Measurements from ENCODE around the gene IFNAR2.

IFNAR2 gene

GRCh38 chr21:33229784-33230544 lies at the start of gene IFNAR2:
TSS of gene IFNAR2 (plus strand) at chr21:33229938. CDS start at chr21:33241923, 11,985 bp downstream.
- peak; percentile 82 for DNase-seq (ENCODE audit: low read depth)

- DNase-seq (ENCODE audit: low read depth) = no peak
Measured at GRCh38 chr21:33185852-33186251, 43.9 kb upstream of the IFNAR2 start.

GRCh38 chr21:33187276-33187675 lies 42.5 kb upstream of the IFNAR2 start:
- no peak for DNase-seq (ENCODE audit: low read depth)

- no peak for DNase-seq (ENCODE audit: low read depth)
Measured at GRCh38 chr21:33189237-33189636, 40.5 kb upstream of the IFNAR2 start.

- DNase-seq (ENCODE audit: low read depth) = no peak
Measured at GRCh38 chr21:33189824-33190223, 39.9 kb upstream of the IFNAR2 start.

GRCh38 chr21:33196941-33197374 lies 32.8 kb upstream of the IFNAR2 start:
- DNase-seq (ENCODE audit: low read depth) = no peak

GRCh38 chr21:33197496-33197895 lies 32.2 kb upstream of the IFNAR2 start:
- DNase-seq (ENCODE audit: low read depth) = no peak

- no peak for DNase-seq (ENCODE audit: low read depth)
Measured at GRCh38 chr21:33198346-33199099, 31.2 kb upstream of the IFNAR2 start.

GRCh38 chr21:33199100-33199464 lies 30.7 kb upstream of the IFNAR2 start:
- no peak for DNase-seq (ENCODE audit: low read depth)

- peak; percentile 52 for DNase-seq (ENCODE audit: low read depth)
Measured at GRCh38 chr21:33199516-33200217, 30.1 kb upstream of the IFNAR2 start.

- DNase-seq (ENCODE audit: low read depth) = no peak
Measured at GRCh38 chr21:33201956-33202355, 27.8 kb upstream of the IFNAR2 start.

- DNase-seq (ENCODE audit: low read depth) = no peak
Measured at GRCh38 chr21:33202464-33203363, 27.0 kb upstream of the IFNAR2 start.

- no peak for DNase-seq (ENCODE audit: low read depth)
Measured at GRCh38 chr21:33203371-33203724, 26.4 kb upstream of the IFNAR2 start.

GRCh38 chr21:33205476-33205875 lies 24.3 kb upstream of the IFNAR2 start:
- DNase-seq (ENCODE audit: low read depth) = no peak

GRCh38 chr21:33206771-33207281 lies 22.9 kb upstream of the IFNAR2 start:
- no peak for DNase-seq (ENCODE audit: low read depth)

GRCh38 chr21:33207449-33208149 lies 22.1 kb upstream of the IFNAR2 start:
- no peak for DNase-seq (ENCODE audit: low read depth)

GRCh38 chr21:33208534-33208933 lies 21.2 kb upstream of the IFNAR2 start:
- no peak for DNase-seq (ENCODE audit: low read depth)

GRCh38 chr21:33211305-33211704 lies 18.4 kb upstream of the IFNAR2 start:
- DNase-seq (ENCODE audit: low read depth) = no peak

- DNase-seq (ENCODE audit: low read depth) = no peak
Measured at GRCh38 chr21:33211732-33212131, 18.0 kb upstream of the IFNAR2 start.

- no peak for DNase-seq (ENCODE audit: low read depth)
Measured at GRCh38 chr21:33212159-33212851, 17.4 kb upstream of the IFNAR2 start.
